Measurements from ENCODE around the gene SH3BP2.

Gene SH3BP2, protein sequence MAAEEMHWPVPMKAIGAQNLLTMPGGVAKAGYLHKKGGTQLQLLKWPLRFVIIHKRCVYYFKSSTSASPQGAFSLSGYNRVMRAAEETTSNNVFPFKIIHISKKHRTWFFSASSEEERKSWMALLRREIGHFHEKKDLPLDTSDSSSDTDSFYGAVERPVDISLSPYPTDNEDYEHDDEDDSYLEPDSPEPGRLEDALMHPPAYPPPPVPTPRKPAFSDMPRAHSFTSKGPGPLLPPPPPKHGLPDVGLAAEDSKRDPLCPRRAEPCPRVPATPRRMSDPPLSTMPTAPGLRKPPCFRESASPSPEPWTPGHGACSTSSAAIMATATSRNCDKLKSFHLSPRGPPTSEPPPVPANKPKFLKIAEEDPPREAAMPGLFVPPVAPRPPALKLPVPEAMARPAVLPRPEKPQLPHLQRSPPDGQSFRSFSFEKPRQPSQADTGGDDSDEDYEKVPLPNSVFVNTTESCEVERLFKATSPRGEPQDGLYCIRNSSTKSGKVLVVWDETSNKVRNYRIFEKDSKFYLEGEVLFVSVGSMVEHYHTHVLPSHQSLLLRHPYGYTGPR

DNA sequence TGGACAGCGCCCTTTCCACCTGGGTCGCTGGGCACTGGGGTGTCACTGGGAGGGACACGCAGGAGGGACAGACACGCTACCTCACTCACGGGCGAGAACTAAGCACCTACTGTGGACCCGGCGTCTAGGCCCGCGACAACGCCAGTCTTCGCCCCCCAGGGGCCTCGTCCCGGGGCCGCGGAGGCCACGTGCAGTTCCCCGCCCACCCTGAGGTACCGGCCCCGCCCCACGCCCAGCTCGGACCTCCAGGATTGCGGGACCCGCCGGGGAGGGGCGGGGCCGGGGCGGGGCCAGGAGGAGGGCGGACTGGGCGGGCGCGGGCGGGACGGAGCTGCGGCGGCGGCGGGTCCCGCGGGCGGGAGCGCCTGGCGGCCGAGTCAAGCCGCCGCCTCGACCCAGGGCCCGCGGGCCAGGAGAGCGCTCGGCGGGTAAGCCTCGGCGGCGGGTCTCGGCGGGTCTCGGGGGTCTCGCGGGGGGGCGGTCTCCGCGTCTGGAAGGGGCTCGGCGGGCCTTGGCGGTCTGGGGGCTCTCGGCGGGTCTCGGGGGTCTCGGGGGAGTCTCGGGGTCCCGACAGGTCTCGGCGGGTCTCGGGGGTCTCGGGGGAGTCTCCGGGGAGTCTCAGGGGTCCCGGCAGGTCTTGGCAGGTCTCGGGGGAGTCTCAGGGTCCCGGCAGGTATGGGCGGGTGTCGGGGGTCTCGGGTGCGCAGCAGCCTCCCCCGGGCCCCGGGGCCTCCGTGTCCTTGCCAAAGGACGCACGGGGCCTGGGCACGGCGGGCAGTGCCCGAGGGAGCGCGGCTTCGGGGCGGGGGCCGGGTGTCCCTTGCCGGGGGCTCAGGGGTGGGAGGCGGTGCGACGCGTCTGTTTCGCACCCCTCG lies at the start of gene SH3BP2:
TSS of gene SH3BP2 (plus strand) at position 375 of the 875 bp plus-strand sequence. CDS start 27,533 bp downstream, outside the sequence.
- peak in 1 of 2 donors; percentile 64 for DNase-seq (ENCODE audit: low read depth in 2 of 2)

DNA sequence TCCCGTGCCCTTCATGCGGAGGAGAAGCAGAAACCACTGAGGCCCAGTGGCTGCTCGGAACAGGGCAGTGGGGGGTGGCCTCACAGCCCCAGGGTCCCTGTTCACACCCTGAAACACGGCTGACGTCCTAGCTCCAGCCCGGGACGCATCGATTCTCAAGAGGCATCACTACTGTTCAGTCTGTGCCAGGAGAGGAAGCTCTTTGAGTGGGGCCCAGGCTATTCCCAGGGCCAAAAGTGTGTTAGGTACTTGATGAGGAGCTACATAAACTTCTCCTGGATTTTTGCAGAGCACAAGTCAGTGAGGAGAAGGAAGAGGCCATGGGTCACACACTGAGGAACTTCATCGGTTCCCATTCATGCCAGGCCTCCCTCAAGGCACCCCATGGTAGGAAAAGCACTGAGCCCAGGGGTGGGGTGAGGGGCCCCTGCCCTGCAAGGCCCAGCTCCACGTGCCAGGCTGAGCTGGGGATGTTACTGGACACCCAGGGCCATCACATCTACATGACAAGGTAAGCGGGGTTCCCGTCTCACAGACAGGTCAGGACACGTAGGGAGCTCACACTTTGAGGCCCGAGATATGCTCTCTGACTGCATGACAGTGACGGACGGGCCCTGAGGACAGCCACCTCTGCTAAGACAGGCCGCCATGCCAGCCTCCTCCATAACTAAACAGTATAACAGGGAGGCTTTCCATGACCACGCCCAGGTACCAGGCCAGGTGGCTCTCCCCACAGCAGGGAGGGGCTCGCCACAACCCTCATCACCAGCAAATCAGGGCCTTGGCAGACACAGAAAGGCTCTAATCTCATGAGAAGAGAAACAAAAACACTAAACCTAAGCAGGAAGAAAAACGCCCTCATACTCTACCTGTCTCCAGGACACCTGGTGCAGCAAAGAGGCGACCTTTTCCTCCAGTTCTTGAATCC lies 49.1 kb upstream of the SH3BP2 start:
- DNase-seq (ENCODE audit: low read depth in 2 of 2) = no peak

DNA sequence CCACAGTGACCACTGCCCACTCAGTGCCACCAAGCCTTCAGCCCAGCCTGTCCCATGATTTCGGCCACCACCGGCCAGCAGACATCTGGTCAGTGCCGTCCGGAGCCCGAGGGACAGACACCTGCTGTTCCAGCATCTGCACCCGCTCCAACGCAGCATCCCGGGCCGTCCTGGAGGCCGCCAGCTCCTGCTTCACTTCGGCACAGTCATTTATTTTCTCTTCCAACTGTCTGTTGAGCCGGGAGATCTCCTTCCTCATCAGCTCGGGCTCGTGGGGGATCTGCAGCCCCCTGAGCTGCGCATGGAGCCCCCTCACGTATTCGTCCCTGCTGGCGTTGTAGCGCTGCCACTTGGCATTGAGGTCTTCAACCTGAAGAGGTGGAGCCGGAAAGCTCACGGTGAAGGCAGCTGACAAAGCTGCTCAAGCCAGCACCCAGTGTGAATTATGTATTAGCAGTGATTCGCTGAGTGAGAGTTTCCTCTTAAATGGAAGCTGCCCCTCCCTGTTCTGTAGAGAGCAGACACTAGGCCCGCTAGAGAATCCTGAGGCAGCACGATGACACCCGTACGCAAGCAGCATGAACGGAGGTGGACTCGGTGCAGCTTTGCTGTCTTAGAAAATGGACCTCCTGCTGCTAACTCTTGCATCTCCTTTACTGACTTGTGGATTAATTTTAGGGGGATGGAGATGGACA lies 48.2 kb upstream of the SH3BP2 start:
- DNase-seq (ENCODE audit: low read depth in 2 of 2) = no peak

DNA sequence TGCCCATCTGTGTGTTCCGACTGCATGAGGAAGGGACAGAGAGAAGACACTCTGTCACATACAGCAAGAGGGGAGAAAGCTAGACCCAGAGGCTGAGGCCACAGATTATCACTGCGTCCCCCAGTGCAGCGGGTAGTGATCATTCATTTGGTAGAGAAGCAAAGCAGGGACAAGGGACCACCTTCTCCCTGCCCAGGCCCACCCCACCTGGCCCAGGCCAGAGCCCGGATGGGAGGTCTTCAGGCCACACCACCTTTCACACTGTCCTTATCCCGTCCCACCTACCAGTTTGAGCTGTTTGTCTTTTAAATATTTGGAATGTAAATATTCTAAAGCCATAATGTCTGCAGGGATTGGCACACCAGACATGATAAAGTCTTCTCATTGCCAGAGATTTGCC lies 47.4 kb upstream of the SH3BP2 start:
- DNase-seq (ENCODE audit: low read depth in 2 of 2) = no peak

DNA sequence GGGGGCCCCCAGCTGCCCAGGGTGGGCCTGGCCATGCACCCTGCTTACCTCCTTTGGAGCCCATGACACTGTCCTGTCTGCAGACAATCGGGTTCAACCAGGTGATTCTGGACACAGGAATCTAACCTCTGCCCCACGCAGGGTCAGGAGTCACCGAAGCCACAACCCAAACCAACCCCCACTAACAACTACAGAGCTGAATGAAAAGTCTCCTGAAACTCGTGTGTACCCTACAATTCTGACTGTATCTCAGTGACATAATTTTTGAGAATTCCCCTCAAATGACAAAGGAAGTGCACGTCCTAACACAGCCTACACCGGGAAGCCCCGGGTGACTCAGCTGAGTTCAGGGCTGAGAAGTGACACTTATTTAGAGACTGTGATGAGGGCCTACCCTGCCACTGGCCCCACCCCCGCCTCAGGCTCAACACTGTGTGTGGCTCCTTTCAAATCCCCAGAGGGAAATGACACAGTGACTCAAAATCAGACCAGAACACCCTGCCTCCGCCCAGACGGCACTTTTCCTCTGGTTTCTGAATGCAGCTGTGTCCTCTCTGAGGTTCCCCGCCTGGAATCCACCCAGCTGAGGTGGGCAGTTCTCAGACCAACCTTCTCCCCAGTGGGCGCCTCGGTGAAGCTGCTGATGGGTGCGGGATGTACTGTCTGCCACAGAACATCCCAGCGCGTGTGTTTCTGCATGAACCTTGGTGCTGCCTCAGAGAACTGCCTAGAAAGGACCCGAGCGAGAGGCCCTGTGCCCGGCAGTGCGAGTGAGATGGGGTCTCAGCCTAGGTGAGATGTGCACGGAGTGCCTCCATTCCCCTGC lies 46.7 kb upstream of the SH3BP2 start:
- DNase-seq (ENCODE audit: low read depth in 2 of 2) = peak; percentile 87 to 89

DNA sequence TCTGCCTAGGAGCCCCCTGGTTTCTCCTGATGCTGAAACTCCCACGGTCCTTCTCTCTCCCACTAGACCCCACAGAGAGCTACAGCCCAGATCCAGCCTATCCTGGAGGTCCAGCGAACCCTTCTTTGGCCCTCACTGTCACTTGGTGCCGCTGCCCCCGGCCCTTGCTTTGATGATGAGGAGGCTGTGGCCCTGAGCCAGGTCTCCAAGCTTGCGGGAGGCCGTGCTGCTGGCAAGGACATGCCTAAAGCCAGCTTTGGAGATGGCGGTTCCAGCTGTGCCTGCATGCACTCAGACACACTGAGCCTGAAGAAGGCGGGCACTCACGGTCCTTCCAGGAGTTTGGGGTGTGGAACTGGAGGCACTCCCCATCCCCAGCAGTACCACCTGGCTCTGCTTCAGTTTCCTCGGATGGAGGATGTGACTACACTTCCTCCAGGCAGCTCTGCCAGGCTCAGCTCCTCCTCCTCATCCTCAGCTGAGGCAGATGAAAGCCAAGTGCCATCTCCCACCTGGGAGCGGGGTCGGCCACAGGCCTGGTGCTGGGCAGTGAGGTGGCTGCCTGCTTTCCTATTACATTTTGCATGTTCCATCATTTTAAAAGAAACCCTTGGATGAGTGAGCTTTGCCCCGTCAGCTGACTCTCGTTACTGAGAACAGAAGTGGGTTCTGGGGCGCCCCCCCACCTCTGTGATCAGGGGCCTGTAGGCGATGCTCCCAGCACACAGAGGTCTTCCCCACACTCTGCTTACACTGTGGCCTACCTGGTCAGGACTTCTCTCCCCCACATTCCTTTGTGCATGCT lies 45.8 kb upstream of the SH3BP2 start:
- DNase-seq (ENCODE audit: low read depth in 2 of 2) = no peak

DNA sequence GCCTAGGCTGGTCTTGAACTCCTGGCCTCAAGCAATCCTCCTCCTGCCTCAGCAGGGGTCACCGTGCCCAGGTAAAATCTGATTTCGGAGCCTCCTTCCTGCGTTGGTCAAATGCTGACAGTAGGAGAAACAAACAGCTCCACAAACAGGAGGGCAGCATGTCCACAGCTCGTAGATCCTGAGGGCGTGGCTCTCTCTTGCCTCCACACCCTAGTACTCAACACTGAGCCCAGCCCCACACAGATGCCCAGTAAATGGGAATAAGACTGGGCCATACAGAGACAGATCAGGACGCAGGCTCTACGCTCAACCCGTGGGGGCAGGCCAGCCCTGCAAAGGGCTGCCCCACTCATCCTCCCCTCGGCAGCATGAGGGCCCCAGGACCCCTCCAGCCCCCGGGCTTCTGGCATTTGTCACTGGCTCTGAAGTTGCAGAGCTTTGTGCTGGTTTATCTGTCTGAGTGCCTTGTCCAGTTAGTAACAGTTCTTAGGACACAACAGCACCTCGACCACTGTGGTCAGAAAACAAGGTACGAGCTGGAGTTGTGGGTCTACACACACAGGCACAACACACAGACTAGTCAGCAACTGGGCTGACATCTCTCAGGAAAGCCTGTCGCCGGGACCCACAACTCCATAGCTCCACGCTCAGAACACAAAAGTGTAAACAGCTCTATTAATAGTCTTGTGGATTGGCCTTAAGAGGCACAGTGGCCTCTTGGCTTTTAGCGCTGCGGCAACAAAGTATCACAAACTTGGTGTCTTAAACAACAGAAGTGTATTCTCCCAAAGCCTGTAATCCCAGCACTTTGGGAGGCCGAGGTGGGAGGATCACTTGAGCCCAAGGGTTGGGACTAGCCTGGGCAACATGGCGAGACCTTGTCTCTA lies 41.9 kb upstream of the SH3BP2 start:
- no peak for DNase-seq (ENCODE audit: low read depth in 2 of 2)

DNA sequence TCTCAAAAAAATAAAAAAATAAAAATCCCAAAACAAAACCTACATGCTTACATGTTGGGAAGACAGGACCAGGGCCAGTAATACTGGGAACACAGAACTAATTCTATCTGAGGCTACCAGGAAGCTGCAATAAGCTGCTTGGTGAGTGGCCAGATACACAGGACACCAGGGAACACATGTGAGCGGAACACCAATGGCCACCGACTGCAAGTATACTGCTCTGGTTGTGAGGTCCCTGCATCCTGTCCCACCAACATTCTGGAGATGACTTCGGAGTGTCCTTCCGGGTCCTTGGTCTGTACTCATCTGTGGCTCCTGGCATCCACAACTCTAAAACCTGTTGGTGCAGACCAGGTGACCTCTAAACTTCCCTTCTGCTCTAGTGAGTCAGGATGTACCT lies 39.4 kb upstream of the SH3BP2 start:
- DNase-seq (ENCODE audit: low read depth in 2 of 2) = no peak

DNA sequence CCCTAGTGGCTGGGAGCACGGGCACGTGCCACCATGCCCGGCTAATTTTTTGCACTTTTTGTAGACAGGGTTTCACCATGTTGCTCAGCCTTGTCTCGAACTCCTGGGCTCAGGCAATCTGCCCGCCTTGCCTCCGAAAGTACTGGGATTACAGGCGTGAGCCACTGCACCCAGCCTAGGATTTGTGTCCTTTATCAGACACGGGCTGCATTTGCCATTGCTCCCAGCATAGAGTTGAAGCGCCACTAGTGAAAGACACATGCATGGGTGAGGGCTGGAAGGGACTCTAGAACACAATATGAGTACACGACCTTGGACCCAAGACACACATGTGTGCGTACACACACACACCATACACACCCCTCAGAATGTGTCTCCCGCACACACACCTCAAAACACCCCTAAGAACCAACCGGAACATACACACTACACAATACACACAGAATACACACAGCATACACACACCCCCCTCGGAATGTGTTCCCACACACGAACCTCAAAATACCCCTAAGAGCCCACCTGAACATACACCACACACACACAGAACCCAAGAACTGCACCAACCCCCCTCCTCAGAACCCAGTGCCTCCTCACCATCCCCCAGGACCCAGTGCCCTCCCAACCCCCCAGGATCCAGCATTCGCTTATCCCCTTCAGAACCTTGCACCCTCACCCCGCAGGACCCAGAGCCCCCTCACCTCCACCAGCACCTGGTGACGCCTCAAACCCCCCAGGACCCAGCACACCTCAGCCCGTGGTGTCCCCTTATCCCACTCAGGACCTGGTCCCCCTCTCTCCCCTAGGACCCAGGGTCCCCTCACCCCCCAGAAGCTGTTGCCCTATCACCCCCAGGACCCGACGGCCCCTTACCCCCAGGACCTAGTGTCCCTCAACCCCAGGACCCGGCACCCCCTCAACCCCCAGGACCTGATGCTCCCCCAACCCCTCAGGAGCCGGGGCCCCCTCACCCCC lies 37.8 kb upstream of the SH3BP2 start:
- no peak for DNase-seq (ENCODE audit: low read depth in 2 of 2)

DNA sequence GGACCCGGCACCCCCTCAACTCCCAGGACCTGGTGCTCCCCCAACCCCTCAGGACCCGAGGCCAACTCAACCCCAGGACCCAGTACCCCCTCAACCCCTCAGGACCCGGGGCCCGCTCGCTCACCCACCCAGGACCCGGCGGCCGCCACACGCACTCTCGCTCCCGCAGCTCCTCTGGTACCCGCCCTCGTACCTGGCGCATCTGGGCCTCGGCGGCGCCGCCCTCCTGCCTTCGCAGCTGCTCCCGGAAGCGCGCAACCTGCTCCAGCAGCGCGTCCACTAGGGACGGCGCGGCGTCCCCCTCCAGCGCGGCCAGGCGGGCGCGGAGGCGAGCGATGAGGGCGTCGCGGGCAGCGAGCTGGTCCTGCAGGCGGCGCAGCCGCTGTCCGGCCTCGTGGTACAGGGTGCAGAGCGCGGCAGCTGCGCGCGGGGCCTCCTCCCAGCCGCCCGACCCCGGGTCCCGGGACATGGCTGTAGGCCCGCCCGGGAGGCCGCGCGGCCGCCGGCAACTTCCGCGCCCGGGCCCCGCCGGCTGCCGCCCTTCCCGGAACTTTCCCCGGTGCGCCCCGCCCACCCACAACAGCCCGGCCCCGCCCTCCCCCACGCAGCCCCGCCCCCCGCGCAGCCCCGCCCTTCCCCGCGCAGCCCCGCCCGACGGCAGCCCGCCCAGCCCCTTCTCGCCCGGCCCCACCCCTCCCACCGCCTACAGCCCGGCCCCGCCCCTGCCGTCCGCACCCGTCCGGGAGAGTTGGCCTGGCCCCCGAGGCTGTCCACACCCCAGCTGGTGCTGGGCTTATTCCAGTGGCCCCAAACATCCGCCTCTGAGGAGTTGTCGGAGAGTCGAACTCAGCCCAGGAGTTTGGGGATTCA lies 36.8 kb upstream of the SH3BP2 start, which contains the start of gene TNIP2:
TSS of gene TNIP2 (minus strand) at position 516 of the 870 bp plus-strand sequence. CDS start at position 469, 47 bp downstream.
- DNase-seq (ENCODE audit: low read depth in 2 of 2) = peak; percentile 47 to 73

DNA sequence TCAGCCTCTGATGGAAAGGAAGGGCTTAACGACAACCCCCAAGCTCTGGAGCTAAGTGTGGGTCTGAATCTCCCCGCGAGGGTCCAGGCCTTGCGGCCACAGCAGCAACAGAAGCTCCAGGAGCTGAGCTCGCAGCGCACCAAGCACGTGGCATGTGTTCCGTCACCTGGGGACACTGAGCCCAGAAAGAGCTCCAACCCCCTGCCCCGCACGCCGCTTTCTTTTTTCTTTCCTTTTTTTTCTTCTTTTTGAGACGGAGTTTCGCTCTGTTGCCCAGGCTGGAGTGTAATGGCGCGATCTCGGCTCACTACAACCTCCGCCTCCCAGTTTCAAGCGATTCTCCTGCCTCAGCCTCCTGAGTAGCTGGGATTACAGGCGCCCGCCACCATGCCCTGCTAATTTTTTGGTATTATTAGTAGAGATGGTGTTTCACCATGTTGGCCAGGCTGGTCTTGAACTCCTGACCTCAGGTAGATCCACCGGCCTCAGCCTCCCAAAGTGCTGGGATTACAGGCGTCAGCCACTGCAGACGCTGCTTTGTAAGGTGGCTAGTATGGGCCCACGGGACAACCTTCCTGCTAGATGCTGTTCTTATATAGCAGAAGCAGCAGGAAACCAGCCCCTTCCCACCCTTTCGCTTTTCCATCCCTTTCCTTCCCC lies 36.1 kb upstream of the SH3BP2 start:
- DNase-seq (ENCODE audit: low read depth in 2 of 2) = no peak

DNA sequence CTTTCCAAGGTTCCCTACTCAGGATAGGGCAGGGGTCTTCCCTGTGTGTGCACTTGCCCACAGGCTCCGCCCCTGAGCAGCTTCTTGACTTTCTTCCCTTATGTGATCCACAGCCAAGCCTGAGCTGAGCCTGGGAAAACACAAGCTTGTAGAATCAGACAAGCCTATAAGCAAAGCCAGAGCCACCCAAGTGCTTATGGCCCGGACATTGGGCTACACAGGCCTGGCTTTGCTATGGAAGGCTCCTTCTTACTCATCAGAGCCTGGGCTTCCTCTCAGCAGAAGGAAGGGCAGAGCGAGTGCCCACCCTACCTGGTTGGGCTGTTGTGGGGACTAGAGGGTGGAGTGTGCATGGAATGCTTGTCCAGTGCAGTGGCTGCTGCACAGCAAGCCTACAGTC lies 35.5 kb upstream of the SH3BP2 start:
- DNase-seq (ENCODE audit: low read depth in 2 of 2) = no peak

DNA sequence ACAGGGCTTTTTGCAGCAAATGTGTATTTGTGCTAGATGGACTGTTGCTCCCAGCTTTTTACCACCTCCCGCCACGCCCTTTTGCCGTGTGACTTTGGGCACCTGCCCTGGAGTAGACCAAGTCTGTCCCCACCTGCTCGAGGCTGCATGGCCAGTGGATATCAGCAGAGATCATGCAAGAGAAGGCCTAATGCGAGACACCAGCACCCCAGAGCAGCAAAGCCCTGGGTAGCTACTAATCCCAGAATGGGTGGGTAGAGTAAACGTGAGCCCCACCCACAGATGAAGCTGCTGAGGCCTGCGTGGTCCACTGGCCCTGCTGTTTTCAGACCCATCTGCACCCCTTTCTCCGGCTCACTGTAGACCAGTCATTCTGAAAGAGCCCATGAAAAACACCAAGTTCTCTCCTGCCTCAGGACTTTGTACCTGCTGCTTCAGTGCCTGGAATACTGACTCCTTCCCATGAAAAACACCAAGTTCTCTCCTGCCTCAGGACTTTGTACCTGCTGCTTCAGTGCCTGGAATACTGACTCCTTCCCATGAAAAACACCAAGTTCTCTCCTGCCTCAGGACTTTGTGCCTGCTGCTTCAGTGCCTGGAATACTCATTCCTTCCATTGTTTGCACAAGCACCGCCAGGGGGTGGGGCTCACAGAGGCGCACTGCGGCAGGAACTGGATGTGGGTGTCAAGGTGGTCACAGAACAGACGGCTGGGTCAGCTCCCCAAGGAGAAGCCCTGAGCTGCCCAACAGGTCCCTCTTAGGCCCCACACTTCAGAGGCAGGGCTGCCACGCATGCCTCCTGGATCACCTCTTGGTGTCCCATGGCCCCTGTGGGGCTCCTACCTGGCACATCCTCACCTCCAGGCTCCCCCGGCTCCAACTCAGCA lies 31.6 kb upstream of the SH3BP2 start:
- DNase-seq (ENCODE audit: low read depth in 2 of 2) = no peak

DNA sequence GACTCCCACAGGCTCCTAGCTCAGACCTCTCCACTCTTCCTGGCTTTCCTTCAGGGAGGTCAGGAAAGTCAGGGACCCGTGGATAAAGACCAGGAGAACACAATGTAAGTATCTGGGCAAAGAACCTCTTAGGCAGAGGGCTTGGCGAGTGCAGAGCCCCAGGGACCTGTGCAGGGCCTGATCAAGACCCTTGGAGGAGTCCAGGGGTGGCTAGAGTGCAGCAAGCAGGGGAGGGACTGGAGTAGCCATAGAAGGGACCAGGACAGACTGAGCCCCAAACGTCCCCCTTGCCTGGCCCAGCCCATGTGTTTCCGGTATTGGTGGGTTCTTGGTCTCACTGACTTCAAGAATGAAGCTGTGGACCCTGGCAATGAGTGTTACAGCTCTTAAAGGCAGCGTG lies 30.8 kb upstream of the SH3BP2 start:
- no peak for DNase-seq (ENCODE audit: low read depth in 2 of 2)
